ENCODE measurements around the gene CIB2. TPM values are rescaled to one million over a fixed set of nuclear protein-coding genes. Genes with fewer than 3 reads are reported as not detected.

CIB2 gene
- total RNA-seq, 1 experiment from 2014 or later, result 6.7 TPM

GRCh38 chr15:78083687-78084448 is 47.4 kb downstream of the CIB2 start:
- DNase-seq (ENCODE audit: low read depth), result no peak

DNA sequence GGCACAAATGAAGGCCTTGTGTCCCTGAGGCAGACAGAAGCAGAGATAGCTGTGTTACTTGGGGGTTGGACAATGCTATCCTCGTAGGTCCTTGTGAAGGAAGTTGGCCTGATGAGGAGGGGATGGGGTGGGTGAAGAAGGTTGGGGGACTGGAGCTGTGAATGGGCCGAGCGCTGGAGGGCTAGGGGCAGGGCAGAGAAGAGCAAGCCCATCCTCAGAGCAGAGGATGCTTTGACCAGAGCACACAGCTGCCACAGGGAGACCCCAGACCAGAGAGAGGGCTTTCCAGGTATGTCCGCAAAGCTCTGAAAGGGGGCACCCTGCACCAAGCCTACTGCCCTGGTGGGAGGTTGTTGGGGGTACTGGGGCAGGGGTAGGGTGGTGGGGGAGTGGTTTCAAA is 48.1 kb downstream of the CIB2 start:
- no peak for DNase-seq (ENCODE audit: low read depth)

DNA sequence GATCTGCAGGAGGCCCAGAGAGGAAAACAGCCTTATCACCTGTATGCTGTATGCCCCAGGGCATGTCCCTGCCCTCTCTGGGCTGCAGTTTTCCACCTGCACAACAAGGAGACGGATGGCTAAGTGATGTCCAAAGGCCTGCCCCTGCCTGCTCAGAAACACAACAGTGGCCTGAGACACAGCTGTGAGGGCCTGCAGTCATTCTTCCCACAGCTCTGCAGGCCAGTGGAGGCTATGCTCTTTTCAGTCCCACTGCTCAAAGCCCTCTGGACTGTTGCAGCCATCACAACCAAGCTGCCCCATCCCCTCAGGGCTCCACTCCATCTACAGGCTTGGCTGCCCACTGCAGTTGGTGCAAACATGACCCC is 48.5 kb downstream of the CIB2 start:
- DNase-seq (ENCODE audit: low read depth), result no peak

- DNase-seq (ENCODE audit: low read depth), result no peak
These were observed 49.0 kb downstream of the CIB2 start for GRCh38 chr15:78082106-78082742.

DNA sequence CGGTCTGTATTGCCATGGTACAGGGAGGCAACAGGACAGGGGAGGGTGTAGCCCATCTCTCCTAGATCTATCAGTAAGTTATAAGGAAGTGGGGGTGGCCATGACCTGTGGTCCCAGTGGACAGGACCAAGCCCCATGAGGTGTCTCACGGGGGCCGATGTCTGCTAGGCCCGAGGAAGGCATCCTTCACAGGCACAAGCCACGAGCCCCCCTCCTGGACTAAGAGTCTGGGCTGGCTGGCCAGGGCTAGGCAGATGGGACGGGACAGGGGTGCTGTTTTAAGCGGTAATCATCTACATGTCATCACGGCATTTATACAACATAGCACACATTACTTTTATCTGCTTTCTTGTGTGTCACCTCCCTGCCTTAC is 51.2 kb downstream of the CIB2 start:
- no peak for DNase-seq (ENCODE audit: low read depth)

GRCh38 chr15:78079298-78080087 is 51.8 kb downstream of the CIB2 start:
- no peak for DNase-seq (ENCODE audit: low read depth)

DNA sequence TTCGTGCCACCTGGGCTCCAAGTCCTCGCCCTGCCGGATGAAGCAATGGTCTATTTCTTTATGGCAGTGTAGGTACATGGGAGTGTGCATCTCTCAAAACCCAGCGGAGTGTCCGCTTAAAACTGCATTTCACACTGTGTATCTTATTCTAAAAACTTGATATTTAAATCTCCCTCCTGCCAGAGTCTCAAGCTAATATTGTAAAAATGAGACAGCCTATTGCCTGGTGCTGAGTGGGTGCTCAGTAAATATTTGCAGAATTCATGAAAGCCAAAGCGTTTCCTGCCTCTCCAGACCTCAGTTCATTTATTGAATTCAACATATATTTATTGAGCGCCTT is 53.4 kb downstream of the CIB2 start:
- no peak for DNase-seq (ENCODE audit: low read depth)

- peak; percentile 66 for DNase-seq (ENCODE audit: low read depth)
These were observed 54.0 kb downstream of the CIB2 start, which contains the start of gene TBC1D2B for GRCh38 chr15:78077053-78077870. Gene TBC1D2B, minus strand, starts transcription at chr15:78077711. Its CDS starts 59 bp downstream, at chr15:78077652.

GRCh38 chr15:78076231-78077052 is 54.8 kb downstream of the CIB2 start:
- no peak for DNase-seq (ENCODE audit: low read depth)

- peak; percentile 75 for DNase-seq (ENCODE audit: low read depth)
These were observed 55.6 kb downstream of the CIB2 start for GRCh38 chr15:78075490-78076230.

DNA sequence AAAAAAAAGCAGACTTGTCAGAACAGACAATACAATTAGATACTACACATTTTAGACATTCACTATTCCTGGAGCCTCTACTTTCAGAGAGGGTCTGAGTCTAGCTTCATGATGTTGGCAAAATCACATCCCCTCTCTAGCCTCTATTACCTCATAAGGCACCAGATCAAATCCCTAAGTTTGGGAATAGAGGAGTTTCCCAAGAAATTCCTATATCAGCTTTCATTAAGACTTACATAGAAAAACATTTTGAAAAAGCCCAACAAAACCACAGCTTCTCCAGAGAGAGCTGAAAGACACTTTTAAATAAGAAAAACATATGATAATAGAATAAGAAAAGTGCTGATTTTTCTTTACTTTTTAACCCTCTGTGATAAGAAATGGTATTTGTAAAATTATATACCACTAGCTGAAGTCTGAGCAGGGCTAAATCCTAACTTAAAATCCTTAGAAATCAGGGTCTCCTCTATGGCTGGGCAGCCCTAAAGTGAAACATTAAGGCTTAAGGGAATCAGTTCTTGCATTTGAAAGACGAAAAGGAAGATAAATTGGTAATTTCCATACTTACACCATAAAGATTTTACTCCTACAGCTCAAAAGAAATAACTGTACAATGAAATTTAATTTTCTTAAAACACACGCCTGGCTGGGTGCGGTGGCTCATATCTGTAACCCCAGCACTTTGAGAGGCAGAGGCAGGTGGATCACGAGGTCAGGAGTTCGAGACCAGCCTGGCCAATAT is 58.0 kb downstream of the CIB2 start:
- no peak for DNase-seq (ENCODE audit: low read depth)

DNA sequence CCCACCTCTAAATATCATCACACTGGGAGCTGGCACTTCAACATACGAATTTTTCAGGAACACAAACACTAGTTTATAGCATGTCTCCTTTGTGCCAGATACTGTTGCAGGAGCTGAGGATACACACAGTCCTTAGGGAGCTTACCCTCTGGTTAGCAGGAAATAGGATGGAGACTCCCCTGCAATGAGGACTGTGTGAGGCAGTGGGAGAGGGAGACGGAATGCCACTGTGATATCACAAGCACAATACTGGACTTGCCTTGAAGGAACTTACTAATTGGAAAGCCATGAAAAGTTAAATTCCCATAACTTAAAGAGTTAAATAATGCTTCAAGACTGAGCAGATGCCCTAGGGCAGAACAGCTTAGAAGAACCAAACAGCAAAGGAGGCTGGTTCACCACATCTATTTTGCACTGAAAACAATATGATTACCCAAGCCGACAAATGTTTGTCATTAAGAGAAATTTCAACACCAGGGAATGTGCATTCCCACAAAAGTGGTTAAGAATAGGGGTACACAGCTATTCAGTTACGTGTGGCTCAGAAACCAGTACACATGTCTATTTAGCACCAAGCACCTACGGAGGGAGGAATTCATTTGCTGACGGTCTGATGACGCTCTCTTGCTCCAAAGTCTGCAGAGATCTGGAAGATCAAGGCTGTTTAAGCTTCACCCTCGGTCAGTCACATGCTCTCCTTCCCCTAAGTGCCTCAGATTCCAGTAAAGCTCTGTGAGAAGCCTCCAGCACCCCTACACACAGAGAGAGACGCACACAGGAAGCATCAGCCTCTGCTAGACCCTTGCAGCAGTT is 59.0 kb downstream of the CIB2 start:
- DNase-seq (ENCODE audit: low read depth), result no peak

DNA sequence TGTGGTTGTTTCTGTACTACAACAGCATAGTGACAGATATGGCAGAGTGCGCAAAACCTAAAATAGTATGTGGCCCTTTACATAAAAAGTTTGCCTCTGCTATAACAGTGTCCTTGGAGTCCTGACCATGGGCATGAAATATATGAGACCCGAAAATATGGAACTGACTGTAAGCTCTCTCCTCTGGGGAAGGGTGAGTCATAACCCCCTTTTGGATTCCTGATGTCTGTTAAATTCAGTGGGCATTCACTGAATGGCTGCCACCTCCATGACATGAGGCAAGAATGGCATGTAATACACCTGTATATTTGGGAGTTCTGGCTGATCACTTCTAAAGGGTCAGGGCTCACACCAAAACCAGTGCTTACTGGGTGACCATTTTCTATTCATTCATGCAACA is 59.9 kb downstream of the CIB2 start:
- DNase-seq (ENCODE audit: low read depth), result no peak

GRCh38 chr15:78070049-78070700 is 61.1 kb downstream of the CIB2 start:
- no peak for DNase-seq (ENCODE audit: low read depth)

DNA sequence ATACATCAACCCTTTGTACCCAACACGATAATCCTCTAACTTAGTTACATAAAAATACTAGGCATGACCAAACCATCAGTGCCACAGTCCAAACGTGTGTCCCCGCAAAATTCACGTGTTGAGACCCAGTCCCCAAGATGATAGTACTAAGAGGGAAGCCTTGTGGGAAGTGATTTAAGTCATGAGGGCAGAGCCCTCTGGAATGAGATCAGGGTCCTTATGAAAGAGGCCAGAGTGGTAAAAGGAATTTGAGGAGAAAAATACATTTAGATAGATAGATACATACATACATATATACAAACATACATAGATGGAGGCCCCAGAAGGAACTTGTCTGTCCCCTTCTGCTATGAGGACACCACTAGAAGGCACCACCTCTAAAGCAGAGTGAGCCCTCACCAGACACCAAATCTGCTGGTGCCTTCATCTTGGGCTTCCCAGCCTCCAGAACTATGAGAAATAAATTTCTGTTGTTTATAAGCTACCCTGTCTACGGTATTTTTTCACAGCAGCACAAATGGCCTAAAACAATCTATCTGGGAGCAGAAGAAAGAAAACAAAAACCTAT is 61.7 kb downstream of the CIB2 start:
- DNase-seq (ENCODE audit: low read depth), result no peak

DNA sequence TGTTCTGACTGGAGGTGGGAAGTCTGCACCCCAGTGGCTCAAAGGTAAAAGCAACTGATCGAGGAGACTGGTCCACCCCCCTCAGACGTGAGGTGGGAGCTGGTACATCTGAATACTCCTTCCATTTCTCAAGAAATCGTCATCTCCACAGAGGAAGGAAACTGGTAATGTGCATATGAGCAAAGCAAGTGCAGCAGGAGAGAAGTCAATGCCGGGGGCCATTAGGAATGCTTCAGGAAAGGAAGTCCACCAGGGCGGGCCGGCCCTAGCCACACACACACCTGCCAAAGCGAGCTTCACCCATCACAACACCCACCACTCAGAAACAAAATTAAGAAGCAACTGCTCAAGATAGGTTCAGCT is 62.2 kb downstream of the CIB2 start:
- no peak for DNase-seq (ENCODE audit: low read depth)

GRCh38 chr15:78067328-78068228 is 63.7 kb downstream of the CIB2 start:
- no peak for DNase-seq (ENCODE audit: low read depth)

All from Daoy (cell line).